Mesendoderm (in vitro differentiated cells): Measurements from ENCODE around the gene STK10.

Source experiments
- DNase-seq: peaks from one replicate; pipeline ENCODE4 v3.0.0; 2013
- H2AK5ac ChIP-seq: 2 replicates; pipeline ENCODE4 v1.6.1; 2013; ENCODE audit warnings: low read length, inconsistent platforms
- H2BK120ac ChIP-seq: 2 replicates; pipeline ENCODE4 v1.6.1; 2013; ENCODE audit warnings: low read depth, mild to moderate bottlenecking, low read length, moderate library complexity, mixed read lengths
- H2BK15ac ChIP-seq: replicated peaks from 2 replicates; pipeline ENCODE4 v1.6.1; 2013; ENCODE audit warnings: low read depth, mild to moderate bottlenecking, moderate library complexity
- H2BK5ac ChIP-seq: 2 replicates; pipeline ENCODE4 v1.6.1; 2013; ENCODE audit warnings: low read length, inconsistent platforms
- H3K18ac ChIP-seq: 2 replicates; pipeline ENCODE4 v1.6.1; 2013; ENCODE audit warnings: mild to moderate bottlenecking, low read length, mixed read lengths
- H3K23ac ChIP-seq: one replicate; pipeline ENCODE4 v1.6.1; 2013; ENCODE audit warnings: low read length
- H3K27ac ChIP-seq: 2 replicates; pipeline ENCODE4 v1.5.1; 2013; ENCODE audit warnings: low read depth, mild to moderate bottlenecking, inconsistent platforms, low read length, moderate library complexity
- H3K27me3 ChIP-seq: 2 replicates; pipeline ENCODE4 v1.6.1; 2013; ENCODE audit warnings: low read length, control low read depth, mild to moderate bottlenecking, inconsistent platforms; ENCODE audit not compliant: insufficient read depth, poor library complexity
- H3K36me3 ChIP-seq: 2 replicates; pipeline ENCODE4 v1.6.1; 2013; ENCODE audit warnings: low read length, inconsistent platforms; ENCODE audit not compliant: control insufficient read depth, insufficient read depth
- H3K4ac ChIP-seq: one replicate; pipeline ENCODE4 v1.6.1; 2013; ENCODE audit warnings: low read depth, mild to moderate bottlenecking, low read length, moderate library complexity
- H3K4me1 ChIP-seq: 2 replicates; pipeline ENCODE4 v1.6.1; 2013; ENCODE audit warnings: low read depth, low read length, inconsistent platforms; ENCODE audit not compliant: control insufficient read depth
- H3K4me2 ChIP-seq: 2 replicates; pipeline ENCODE4 v1.6.1; 2013; ENCODE audit warnings: low read length
- H3K4me3 ChIP-seq: 2 replicates; pipeline ENCODE4 v1.5.1; 2013; ENCODE audit warnings: mild to moderate bottlenecking, low read length
- H3K56ac ChIP-seq: one replicate; pipeline ENCODE4 v1.6.1; 2013; ENCODE audit warnings: low read length
- H3K79me1 ChIP-seq: 2 replicates; pipeline ENCODE4 v1.6.1; 2013; ENCODE audit warnings: low read length, inconsistent platforms
- H3K79me2 ChIP-seq: 2 replicates; pipeline ENCODE4 v1.6.1; 2013; ENCODE audit warnings: mild to moderate bottlenecking, low read length; ENCODE audit not compliant: control insufficient read depth, insufficient read depth
- H3K9ac ChIP-seq: 2 replicates; pipeline ENCODE4 v1.6.1; 2013; ENCODE audit warnings: low read length, inconsistent platforms
- H4K5ac ChIP-seq: one replicate; pipeline ENCODE4 v1.6.1; 2013; ENCODE audit warnings: low read length
- H4K8ac ChIP-seq: one replicate; pipeline ENCODE4 v1.6.1; 2013; ENCODE audit warnings: low read depth, mild to moderate bottlenecking, control low read depth, low read length, moderate library complexity
- WGBS: extraction: QIAGEN DNeasy Blood & Tissue Kit; methylation state at CpG from one replicate; pipeline ENCODE4 v1.1.7; 2013; ENCODE audit warnings: low lambda C conversion rate, missing lambda C conversion rate; ENCODE audit not compliant: insufficient coverage; ENCODE audit errors: extremely low coverage; 5-methylcytosine and 5-hydroxymethylcytosine counted together

Gene STK10

GRCh38 chr5:172144291-172144815 is 43.7 kb downstream of the STK10 start:
- Histone ChIP-seq H3K79me2 (no peaks in the 10 kb centered on the region), H3K27me3 (no peaks in the 10 kb centered on the region), H3K18ac (no peak overlapping the region), H2AK5ac (no peak overlapping the region), H2BK120ac (no peak overlapping the region), H3K56ac (no peak overlapping the region), H3K4me2 (no peak overlapping the region), H3K4ac (no peak overlapping the region), H4K5ac (no peak overlapping the region), H2BK15ac (no peak overlapping the region), H3K4me1 (peaks cover 2% of the 10 kb centered on the region), H3K27ac (no peak overlapping the region), H3K79me1 (no peaks in the 10 kb centered on the region), H3K36me3 (no peaks in the 10 kb centered on the region), H3K4me3 (no peak overlapping the region), H3K9ac (no peak overlapping the region), H3K23ac (no peak overlapping the region), H4K8ac (no peak overlapping the region), H2BK5ac (no peak overlapping the region)
- DNase-seq, result peak; percentile 82
- no CpG with 5 or more reads among the region's 10 CpGs for WGBS

- Histone ChIP-seq H4K8ac (no peak overlapping the region), H2BK5ac (no peak overlapping the region), H2BK120ac (no peak overlapping the region), H3K27ac (no peak overlapping the region), H4K5ac (no peak overlapping the region), H3K79me2 (no peaks in the 10 kb centered on the region), H3K4ac (no peak overlapping the region), H3K4me2 (no peak overlapping the region), H3K79me1 (no peaks in the 10 kb centered on the region), H3K18ac (no peak overlapping the region), H3K4me1 (peaks cover 2% of the 10 kb centered on the region), H3K36me3 (no peaks in the 10 kb centered on the region), H2AK5ac (no peak overlapping the region), H3K9ac (no peak overlapping the region), H3K4me3 (no peak overlapping the region), H3K23ac (no peak overlapping the region), H2BK15ac (no peak overlapping the region), H3K27me3 (no peaks in the 10 kb centered on the region), H3K56ac (no peak overlapping the region)
- no peak for DNase-seq
- no CpG with 5 or more reads among the region's 6 CpGs for WGBS
These were observed 44.1 kb downstream of the STK10 start for GRCh38 chr5:172143875-172144274.

- no peak overlapping the region for H2BK15ac ChIP-seq
These were observed 45.3 kb downstream of the STK10 start for GRCh38 chr5:172142709-172143215.

GRCh38 chr5:172141949-172142319 is 46.1 kb downstream of the STK10 start:
- no peak overlapping the region for H4K8ac ChIP-seq
- H2BK15ac ChIP-seq, result no peak overlapping the region
- H2AK5ac ChIP-seq, result no peak overlapping the region
- no peak overlapping the region for H3K56ac ChIP-seq
- no peak overlapping the region for H3K4me3 ChIP-seq
- H3K23ac ChIP-seq, result no peak overlapping the region
- peaks cover 2% of the 10 kb centered on the region for H3K4me1 ChIP-seq
- H3K79me1 ChIP-seq, result no peaks in the 10 kb centered on the region
- H2BK120ac ChIP-seq, result no peak overlapping the region
- H3K4ac ChIP-seq, result no peak overlapping the region
- no peak overlapping the region for H3K27ac ChIP-seq
- no peak overlapping the region for H3K9ac ChIP-seq
- no peak for DNase-seq
- no peak overlapping the region for H3K18ac ChIP-seq
- no peak overlapping the region for H4K5ac ChIP-seq
- no peaks in the 10 kb centered on the region for H3K27me3 ChIP-seq
- H3K4me2 ChIP-seq, result no peak overlapping the region
- H3K36me3 ChIP-seq, result no peaks in the 10 kb centered on the region
- H2BK5ac ChIP-seq, result no peak overlapping the region
- WGBS, result no CpG with 5 or more reads among the region's 5 CpGs
- H3K79me2 ChIP-seq, result no peaks in the 10 kb centered on the region

More at GRCh38 chr5:172142709-172143215, 45.3 kb downstream of the STK10 start:
- Histone ChIP-seq H3K79me1 (no peaks in the 10 kb centered on the region), H3K4me1 (peaks cover 2% of the 10 kb centered on the region), H3K9ac (no peak overlapping the region), H3K56ac (no peak overlapping the region), H3K4me3 (no peak overlapping the region), H3K79me2 (no peaks in the 10 kb centered on the region), H3K4me2 (no peak overlapping the region), H4K8ac (no peak overlapping the region), H2BK120ac (no peak overlapping the region), H3K36me3 (no peaks in the 10 kb centered on the region), H3K18ac (no peak overlapping the region), H3K23ac (no peak overlapping the region), H4K5ac (no peak overlapping the region), H3K4ac (no peak overlapping the region), H3K27me3 (no peaks in the 10 kb centered on the region), H2AK5ac (no peak overlapping the region), H2BK5ac (no peak overlapping the region), H3K27ac (no peak overlapping the region)
- peak; percentile 87 for DNase-seq
- no CpG with 5 or more reads among the region's 5 CpGs for WGBS

GRCh38 chr5:172140866-172141265 is 47.2 kb downstream of the STK10 start:
- Histone ChIP-seq H2BK5ac (no peak overlapping the region), H4K8ac (no peak overlapping the region), H3K56ac (no peak overlapping the region), H3K79me1 (no peaks in the 10 kb centered on the region), H3K18ac (no peak overlapping the region), H3K36me3 (no peaks in the 10 kb centered on the region), H2AK5ac (no peak overlapping the region), H3K9ac (no peak overlapping the region), H3K27me3 (no peaks in the 10 kb centered on the region), H2BK120ac (no peak overlapping the region), H3K4ac (no peak overlapping the region), H2BK15ac (no peak overlapping the region), H3K79me2 (no peaks in the 10 kb centered on the region), H3K4me3 (no peak overlapping the region), H3K27ac (no peak overlapping the region), H3K23ac (no peak overlapping the region), H4K5ac (no peak overlapping the region), H3K4me2 (no peak overlapping the region), H3K4me1 (peaks cover 2% of the 10 kb centered on the region)
- no peak for DNase-seq
- WGBS, result no CpG with 5 or more reads among the region's 6 CpGs

- DNase-seq, result no peak
- no peak overlapping the region for H3K23ac ChIP-seq
- no peak overlapping the region for H2AK5ac ChIP-seq
- H2BK15ac ChIP-seq, result no peak overlapping the region
- no peaks in the 10 kb centered on the region for H3K27me3 ChIP-seq
- no peak overlapping the region for H3K4me2 ChIP-seq
- no peak overlapping the region for H3K18ac ChIP-seq
- no peak overlapping the region for H3K4me3 ChIP-seq
- H3K79me1 ChIP-seq, result no peaks in the 10 kb centered on the region
- no peak overlapping the region for H3K56ac ChIP-seq
- WGBS, result no CpG with 5 or more reads among the region's 9 CpGs
- H2BK120ac ChIP-seq, result no peak overlapping the region
- H3K4me1 ChIP-seq, result peaks cover 2% of the 10 kb centered on the region
- H4K8ac ChIP-seq, result no peak overlapping the region
- no peaks in the 10 kb centered on the region for H3K36me3 ChIP-seq
- H4K5ac ChIP-seq, result no peak overlapping the region
- no peak overlapping the region for H3K9ac ChIP-seq
- H2BK5ac ChIP-seq, result no peak overlapping the region
- no peak overlapping the region for H3K4ac ChIP-seq
- no peak overlapping the region for H3K27ac ChIP-seq
- no peaks in the 10 kb centered on the region for H3K79me2 ChIP-seq
These were observed 47.9 kb downstream of the STK10 start for GRCh38 chr5:172140120-172140519.
